Stimulated activated CD8-positive, alpha-beta memory T cell treated with anti-CD3 and anti-CD28 coated beads, Interleukin-4, amount 100 ng/mL, for 4 hours (primary cell): ENCODE measurements around the gene TRPC4.

Source experiments
- DNase-seq, 2 donors: peaks; one replicate each; pipeline ENCODE4 v3.0.0-alpha.2; 2020; ENCODE audit warnings: low read depth in 2 of 2, low spot score in 1 of 2

Gene TRPC4

GRCh38 chr13:37662624-37663023 lies 206.9 kb downstream of the TRPC4 start:
- no peak for DNase-seq

DNA sequence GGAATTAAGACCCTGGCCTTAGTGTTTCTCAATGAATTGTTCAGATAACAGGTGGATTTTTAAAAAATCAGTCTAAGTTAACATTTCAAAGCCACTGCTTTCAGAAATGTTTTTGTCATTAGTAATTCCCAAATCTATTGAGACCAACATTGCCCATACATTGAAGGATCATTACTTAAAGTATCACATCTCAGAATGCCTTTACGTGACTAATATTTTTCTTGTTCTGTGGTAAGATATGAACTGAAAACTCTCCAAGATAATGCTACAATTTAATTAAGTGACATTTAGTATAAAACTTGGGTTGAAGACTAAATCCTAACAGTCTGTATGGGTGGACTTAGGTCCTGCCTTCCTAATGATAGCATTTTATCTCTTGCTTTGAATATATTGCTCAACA lies 211.6 kb downstream of the TRPC4 start:
- DNase-seq, result no peak

DNA sequence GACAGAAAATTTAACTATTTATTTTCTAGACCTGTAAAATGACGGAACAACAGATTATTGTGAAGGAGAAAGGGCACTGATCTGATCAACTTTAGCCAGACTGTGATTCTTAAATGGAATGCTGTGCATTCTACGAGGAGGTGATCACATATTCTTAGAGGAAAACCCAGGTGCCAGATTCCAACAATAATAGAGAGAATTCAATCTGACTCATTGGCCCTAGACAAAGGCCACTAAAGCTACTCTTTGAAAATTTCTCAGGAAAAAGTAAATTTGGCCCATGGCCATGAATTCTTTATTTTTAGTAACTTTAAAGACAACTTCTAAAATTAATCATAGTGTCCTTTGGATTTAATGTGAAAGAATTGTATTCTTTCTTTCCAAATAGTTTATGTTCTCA lies 212.4 kb downstream of the TRPC4 start:
- no peak for DNase-seq

DNA sequence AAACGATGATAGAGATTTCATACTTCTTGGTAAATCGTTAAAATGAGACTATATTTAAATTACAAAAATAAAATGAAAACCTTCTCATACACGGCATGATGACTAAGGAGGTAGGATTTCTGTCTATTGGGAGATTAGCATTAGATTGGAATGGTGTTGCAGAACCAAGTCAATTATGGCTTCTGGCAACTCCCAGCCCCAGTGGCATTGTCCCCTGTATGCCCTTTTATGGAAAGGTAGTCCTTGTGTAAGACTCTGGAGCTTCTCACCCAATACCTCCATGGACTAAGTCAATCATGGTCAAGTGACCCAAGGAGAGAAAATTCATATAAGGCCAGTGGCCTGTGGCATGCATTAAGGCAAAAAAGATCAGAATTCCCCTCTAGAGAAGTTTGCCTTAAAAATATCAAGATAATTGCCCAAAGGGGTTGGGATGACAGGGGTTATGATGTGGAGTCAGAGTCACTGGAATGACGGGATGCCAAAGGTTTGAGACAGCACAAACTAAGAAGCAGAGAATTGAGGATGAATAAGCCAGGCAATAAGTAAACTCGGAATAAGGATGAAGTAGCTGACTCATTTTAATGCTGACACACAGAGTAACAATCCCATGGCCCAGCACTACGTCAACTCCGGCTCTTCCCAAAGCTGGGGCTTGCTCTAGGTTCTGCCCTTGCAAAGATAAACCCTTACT lies 213.2 kb downstream of the TRPC4 start:
- DNase-seq, result no peak

DNA sequence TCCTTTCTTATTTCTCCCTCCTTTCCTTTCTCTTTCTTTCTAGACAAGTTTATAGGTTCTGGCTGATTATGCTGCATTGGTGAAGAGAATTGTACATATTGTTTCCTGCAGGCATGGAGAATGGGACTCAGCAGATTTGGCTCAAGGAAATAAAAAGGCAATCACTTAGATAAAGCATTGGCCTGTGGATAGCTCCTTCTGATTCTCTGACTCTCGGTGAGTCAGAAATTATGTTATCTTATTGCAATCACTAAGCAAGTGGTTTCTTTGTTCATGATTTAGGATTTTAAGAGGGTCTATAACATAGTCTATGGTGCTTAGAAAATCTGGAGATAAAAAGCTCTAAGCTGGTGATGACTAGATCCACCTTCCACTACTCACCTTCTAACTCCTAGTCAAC lies 217.0 kb downstream of the TRPC4 start:
- no peak for DNase-seq

- DNase-seq, result no peak
Observed at GRCh38 chr13:37651891-37652290, 217.7 kb downstream of the TRPC4 start.

DNA sequence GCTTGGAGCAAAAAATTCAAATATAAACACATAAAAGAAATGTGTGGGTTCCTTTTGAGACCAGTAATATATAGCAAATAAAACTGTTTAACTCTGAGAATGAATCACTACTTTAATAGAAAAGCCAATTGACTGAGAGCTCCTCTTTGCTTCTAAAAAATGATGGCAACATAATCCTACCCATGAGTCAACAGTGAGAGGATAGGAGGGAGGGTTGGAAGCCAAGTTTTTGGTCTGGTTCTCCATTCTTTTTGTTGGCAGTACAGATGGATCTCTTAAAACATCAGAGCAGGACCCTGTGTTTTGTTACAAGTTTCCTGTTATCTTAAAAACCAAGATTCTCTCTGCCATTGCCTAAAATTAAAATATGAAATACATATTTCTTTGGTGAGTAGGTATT lies 221.0 kb downstream of the TRPC4 start:
- no peak for DNase-seq

- DNase-seq, result no peak
Observed at GRCh38 chr13:37647031-37647650, 222.4 kb downstream of the TRPC4 start.

GRCh38 chr13:37646531-37646930 lies 223.0 kb downstream of the TRPC4 start:
- no peak for DNase-seq

DNA sequence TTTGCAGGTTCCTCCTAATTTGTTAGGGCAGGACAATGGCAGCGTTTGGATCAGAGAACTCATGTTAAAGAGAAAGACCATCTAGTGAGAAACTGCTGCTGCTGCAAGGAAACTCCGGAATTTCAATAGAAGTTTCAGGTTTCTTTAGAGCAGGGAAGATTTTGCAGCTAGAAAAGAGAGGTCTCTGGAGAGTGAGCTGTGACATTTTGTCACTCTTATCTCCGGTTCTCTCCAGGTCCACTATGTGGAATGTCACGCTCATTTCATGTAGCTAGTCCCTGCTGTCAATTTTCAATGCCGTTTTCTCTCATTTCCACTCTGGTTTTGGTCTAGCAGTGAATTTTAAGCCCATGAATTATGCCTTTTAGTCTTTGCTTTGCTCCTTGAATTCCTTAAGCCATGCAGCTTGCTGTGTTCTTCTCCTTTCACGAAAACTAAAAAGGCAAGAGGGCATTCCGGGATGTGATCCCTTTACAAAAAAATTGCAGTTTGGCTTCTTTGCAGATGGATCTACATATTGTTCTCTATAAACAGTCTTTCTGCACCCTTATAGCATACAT lies 224.3 kb downstream of the TRPC4 start:
- DNase-seq, result no peak

GRCh38 chr13:37641391-37641790 lies 228.2 kb downstream of the TRPC4 start:
- DNase-seq, result no peak

DNA sequence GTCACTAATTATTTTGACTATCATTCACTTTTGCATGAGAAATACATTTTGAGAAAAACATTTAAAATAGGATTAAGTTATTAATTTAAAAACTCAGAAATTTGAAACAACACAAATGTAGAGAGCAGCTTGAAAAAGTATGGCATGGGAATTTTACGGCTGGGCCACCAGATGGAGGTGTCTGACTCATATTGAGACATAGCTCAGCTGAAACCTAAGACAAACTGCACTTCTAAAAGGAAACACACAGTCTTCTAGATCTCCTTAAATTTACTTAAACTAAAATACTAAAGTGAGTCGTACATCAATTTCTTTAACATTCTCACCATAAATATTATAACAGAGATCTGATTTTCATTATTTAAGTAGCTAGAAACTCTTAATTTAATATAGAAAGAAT lies 229.1 kb downstream of the TRPC4 start:
- no peak for DNase-seq

GRCh38 chr13:37636701-37637100 lies 232.9 kb downstream of the TRPC4 start:
- DNase-seq, result no peak

DNA sequence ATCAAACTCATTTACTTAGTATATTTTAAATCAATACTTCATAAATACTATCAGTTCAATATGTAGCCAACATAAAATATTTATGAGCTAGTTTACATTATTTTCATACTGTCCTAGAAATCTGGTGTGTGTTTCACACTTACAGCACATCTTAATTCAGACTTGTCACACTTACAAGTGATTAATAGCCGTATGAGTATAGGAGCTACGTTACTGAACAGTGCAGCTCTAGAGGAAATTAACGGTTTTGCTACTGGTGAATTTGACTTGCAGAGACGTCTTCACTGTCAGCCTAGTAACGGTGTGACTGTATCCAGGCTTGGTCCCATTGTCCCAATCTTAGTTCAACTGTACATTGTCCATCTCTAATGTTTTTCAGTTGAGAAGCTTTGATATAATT lies 237.3 kb downstream of the TRPC4 start:
- no peak for DNase-seq

- no peak for DNase-seq
Observed at GRCh38 chr13:37627428-37627827, 242.1 kb downstream of the TRPC4 start.

DNA sequence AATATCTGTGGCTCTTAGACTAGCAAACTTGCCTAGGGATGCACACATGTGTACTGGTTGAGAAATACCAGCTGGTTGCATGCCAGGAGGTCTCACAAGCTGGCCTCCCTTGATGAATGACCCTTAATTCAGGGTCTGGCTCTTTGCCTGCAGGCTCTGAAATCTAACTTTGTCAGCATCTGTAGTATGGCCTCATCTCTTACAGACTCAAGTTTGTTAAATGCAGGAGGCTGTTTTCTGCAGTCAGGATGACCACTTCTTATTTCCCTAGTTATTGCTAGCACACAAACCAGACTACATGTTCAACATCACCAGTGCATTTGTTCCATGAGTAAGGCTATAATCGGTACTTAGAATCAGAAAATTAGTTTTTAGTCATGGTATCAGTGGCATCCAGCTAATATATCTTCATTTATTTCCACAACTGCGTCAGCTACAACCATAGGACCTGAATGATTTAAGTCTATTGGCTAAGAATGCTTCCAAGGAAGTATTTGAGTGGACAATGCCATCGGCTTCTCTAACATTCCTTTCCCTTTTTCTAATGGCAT lies 247.7 kb downstream of the TRPC4 start:
- DNase-seq, result no peak

DNA sequence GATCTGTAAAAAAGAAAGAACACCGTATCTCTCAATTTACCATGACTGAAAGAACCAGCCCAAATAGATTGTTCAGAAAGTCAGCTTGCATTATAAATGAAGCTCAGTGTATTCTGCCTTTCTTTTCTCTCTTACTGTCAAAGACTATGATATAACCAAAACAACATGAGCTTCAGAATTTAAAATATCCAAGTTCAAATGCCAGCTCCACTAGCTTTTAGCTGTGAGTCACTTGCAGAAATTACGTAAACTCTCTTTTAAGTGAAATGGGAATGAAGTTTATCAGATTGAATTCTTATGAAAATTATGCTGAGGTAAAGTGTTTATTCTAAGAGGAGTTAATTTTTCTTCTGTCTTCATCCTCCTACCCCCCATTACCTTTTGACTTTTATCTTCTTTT lies 251.0 kb downstream of the TRPC4 start:
- DNase-seq, result no peak

GRCh38 chr13:37617173-37617572 lies 252.4 kb downstream of the TRPC4 start:
- DNase-seq, result no peak

DNA sequence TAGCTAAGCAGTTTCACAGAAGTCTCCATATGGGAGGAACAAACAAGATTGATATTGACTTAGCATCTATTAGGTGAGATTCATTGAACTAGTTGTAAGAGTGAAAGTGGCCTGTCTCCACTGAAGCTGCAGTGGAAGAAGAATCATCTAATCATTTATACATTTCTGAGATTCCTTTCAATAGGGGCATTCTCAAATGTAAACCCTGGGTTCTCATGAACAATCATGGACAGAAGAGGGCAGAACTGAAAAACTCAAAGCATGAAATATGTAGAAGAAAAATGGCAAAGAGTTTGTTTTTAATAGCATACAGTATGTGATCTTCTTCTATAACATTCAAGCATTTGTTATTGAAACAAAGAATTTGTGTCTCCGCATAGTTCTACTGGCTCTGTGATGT lies 253.4 kb downstream of the TRPC4 start:
- DNase-seq, result no peak

GRCh38 chr13:37615276-37615675 lies 254.3 kb downstream of the TRPC4 start:
- DNase-seq, result no peak

DNA sequence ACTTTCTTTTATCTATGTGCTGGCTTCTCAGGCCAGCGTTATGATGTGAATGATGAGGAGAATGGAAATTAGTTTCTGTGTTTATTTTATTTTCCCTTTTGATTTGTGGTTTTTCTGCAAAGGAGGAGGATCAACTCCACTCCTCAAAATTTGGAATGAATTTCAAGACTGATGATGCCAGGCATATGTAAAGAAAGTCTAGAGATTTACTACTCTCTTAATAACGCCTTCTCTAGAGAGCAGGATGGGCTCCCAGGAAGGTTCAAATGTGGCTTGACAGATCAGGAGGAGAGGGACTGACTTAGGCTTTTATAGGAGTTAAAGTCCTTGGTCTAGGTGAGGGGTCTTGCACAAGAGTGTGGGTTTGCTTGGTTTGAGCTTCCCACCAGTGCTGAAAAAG lies 255.9 kb downstream of the TRPC4 start:
- no peak for DNase-seq

DNA sequence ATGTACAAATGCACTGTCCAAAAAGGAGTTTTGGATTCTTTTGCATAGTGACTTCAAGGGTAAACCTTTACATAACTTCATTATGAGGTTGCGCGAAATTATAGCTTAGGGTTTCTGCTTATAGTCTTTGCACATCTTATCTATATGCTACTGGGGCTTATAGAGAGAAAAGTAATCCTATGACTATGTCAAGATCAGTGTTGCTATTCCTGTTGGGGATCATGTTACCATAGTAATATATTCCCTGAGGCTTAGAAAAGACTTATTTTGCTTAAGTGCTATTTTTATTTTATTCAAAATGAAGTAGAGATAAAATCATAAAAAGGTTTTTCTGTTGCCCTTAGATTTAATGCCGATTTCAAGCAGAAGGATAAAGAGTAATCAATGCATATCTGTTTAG lies 256.3 kb downstream of the TRPC4 start:
- no peak for DNase-seq
